GM19043 (cell line): ENCODE results near the gene SLC25A40.
"Not testable (repeated sequence)": the region's sequence is repeated elsewhere in the genome, so short reads cannot be mapped to it uniquely, and the experiment has no call there.

Source experiments
- ATAC-seq: cut with Tn5 transposase; IDR thresholded peaks from one replicate; pipeline ENCODE4 v1.9.1; 2021; ENCODE audit warnings: low read depth; ENCODE audit not compliant: unreplicated experiment

Gene SLC25A40

GRCh38 chr7:87872346-87872745, 3.8 kb downstream of the SLC25A40 start:
- ATAC-seq = no peak

DNA sequence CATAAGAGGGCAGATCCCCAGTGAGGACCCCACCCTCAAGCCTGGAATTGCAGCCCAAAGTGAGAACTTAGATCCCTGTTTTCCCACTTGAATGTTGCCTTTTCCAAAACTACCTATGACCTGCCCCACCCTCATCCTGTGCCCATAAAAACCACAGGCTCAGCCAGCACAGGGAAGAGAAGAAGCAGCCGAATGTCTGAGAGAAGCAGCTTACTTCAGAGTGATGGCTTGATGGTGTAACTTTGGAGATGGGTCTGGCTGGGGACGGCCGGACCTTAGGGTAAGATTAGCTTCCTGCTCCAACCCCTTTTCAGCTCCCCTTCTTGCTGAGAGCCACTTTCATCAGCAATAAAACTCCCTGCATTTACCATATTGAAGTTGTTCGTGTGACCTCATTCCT, 5.7 kb downstream of the SLC25A40 start:
- ATAC-seq = no peak

DNA sequence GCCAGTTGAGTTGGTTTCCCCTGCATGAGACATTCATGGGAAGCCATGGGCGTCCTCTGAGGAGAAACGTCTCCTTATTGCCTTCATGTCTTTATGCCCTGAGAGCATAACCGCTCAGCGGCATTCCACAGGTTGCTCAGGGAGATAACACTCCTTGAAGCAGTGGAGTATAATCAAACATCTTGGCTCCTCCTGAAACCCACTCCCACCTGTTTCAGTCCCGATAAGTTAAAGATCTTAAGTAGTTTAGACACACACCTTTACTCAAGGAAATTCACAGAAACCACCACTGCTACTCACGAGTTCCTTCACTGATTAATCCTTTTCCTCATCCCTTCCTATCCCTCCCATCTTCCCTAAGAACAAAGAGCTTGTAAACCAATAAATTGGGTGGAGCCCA, 9.6 kb downstream of the SLC25A40 start:
- ATAC-seq = not testable (repeated sequence)

- no peak for ATAC-seq
Observed at GRCh38 chr7:87866089-87866488, 10.1 kb downstream of the SLC25A40 start.

GRCh38 chr7:87858417-87859100, 17.6 kb downstream of the SLC25A40 start:
- no peak for ATAC-seq

DNA sequence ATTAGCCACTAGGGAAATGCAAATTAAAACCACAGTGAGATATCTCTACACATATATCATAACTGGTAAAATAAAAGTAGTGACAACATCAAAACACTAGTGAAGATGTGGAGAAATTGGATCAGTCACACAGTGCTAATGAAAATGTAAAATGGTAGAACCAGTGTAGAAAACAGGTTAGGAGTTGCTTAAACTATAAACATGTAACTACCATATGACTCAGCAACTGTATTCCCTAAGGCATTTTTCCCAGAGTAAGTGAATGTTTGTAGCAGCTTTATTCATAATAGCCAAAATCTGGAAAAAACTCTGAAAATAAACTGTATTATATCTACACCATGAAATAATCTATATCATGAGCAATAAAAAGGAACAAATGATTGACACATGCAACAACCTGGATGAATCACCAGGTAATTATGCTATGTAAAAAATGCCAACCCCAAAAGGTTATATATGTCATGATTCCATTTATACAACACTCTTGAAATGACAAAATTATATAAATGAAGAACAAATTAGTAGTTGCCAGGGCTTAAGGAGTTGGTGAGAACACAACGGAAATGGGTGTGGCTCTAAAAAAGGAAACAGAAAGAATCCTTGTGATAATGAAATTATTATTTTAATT, 22.8 kb downstream of the SLC25A40 start:
- ATAC-seq = no peak

DNA sequence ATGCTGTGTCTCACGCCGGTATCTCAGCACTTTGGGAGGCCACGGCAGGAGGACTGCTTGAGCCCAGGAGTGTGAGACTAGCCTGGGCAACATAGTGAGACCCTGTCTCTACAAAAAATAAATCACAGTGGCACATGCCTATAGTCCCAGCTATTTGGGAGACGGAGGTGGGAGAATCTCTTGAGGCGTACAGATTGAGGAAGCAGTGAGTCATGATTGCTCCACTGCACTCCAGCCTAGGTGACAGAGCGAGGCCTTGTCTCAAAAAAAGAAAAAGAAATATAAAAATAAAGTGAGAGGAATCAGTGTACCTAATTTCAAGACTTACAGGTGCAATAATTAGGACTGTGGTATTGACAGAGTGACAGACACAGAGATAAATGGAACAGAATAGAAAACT, 23.9 kb downstream of the SLC25A40 start:
- no peak for ATAC-seq

DNA sequence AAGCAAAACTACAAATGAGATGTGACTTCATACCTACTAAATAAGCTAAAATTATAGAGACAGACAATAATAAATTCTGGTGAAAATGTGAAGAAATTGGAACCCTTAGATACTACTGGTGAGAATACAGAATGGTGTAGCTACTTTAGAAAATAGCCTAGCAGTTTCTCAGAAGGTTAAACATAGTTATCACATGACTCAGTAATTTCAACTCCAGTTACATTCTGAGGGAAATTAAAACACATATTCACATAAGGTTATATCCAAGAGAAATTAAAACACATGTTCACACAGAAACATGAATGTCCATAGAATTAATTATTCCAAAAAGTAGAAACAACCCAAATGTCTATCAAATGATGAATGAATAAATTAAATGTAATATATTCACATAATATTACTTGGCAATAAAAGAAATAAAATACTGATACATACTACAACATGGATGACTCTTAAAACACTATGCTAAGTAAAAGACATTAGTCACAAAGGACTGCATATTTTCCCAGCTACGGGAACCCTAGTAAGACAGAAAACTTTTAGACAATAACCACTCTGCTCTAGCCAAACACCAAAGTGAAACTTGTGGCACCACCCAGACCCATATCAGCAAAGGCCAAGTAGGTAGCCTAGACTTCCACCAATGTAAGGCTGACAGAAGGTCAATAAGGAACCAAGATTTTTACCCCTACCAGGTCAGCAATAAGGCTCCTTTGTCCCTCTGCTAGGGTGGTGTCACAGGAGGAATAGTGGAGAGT, 25.1 kb downstream of the SLC25A40 start:
- no peak for ATAC-seq

GRCh38 chr7:87837597-87837996, 38.6 kb downstream of the SLC25A40 start:
- ATAC-seq = no peak

- no peak for ATAC-seq
Observed at GRCh38 chr7:87833130-87833529, 43.0 kb downstream of the SLC25A40 start.

DNA sequence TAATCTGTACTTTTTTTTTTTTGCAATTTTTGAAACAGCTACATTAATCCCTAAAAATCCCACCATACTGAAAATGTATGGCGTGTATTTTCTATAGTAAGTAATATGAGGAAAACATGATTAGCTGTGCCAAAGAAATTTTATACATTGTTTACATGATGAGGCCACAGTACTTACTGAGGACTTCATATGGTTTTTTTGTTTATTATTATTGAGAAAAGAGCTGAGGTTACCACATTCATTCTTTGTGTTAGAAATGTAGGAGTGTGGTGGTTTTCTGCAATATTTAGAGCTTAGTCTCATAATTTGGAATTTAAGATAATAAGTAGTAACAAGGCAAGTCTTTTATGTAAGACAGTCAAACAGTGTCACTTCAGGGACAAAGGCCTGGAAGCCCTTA, 45.1 kb downstream of the SLC25A40 start:
- ATAC-seq = no peak

DNA sequence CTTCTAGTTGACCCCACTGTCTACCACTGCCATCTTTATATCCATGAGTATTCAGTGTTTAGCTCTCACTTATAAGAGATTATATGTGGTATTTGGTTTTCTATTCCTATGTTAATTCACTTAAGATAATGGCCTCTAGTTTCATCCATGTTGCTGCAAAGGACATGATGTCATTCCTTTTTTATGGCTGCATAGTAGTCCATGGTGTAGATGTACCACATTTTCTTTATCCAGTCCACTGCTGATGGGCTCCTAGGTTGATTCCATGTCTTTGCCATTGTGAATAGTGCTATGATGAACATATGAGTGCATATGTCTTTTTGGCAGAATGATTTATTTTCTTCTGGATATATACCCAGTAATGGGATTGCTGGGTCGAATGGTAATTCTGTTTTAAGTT, 47.8 kb downstream of the SLC25A40 start:
- not testable (repeated sequence) for ATAC-seq

DNA sequence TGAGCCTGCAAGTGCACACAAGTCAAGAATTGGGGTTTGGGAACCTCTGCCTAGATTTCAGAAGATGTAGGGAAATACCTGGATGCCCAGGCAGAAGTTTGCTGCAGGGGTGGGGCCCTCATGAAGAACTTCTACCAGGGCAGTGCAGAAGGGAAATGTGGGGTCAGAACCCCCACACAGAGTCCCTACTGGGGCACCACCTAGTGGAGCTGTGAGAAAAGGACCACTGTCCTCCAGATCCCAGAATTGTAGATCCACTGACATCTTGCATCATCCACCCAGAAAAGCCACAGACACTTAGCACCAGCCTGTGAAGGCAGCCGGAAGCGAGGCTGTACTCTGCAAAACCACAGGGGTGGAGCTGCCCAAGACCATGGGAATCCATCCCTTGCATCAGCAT, 50.8 kb downstream of the SLC25A40 start:
- ATAC-seq = not testable (repeated sequence)

DNA sequence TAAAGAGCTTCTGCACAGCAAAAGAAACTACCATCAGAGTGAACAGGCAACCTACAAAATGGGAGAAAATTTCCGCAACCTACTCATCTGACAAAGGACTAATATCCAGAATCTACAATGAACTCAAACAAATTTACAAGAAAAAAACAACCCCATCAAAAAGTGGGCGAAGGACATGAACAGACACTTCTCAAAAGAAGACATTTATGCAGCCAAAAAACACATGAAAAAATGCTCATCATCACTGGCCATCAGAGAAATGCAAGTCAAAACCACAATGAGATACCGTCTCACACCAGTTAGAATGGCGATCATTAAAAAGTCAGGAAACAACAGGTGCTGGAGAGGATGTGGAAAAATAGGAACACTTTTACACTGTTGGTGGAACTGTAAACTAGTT, 54.1 kb downstream of the SLC25A40 start:
- not testable (repeated sequence) for ATAC-seq

DNA sequence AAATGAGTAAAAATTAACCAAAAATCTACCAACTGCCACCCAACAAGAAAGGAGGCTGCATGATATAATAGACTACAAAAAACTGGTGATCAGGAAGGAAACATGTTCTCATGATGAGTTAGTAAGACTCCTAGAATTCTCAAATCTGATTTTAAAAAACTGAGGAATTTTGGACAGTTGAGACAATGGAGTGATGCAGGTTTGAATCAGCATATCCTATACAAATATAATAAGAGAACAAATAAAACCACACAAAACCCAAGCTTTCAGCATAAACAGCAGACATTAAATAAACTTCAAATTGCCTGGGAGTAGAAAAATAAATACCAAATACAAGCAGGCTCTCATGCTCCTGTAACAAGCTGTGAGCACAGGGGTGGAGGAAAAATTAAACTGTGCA, 57.8 kb downstream of the SLC25A40 start:
- ATAC-seq = no peak

GRCh38 chr7:87816389-87816788, 59.8 kb downstream of the SLC25A40 start:
- no peak for ATAC-seq

DNA sequence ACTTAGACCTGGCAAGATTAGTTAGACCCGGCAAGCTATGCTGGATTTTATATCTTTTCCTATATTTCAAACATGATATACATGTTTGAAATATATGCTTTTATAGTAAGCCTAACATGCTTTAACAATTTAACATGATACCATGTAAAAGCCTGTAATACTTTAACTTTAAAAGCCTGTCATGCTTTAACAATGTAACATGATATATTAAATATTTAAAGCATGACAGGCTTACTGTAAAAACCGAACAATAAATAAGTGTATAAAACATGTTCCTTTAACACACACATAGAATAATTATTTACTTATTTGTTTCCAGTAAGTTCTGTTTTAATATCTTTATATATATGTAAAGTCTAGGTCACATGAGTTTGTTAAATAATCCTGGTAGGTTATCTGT, 65.4 kb downstream of the SLC25A40 start:
- no peak for ATAC-seq

- ATAC-seq = no peak
Observed at GRCh38 chr7:87810130-87810529, 66.0 kb downstream of the SLC25A40 start.

DNA sequence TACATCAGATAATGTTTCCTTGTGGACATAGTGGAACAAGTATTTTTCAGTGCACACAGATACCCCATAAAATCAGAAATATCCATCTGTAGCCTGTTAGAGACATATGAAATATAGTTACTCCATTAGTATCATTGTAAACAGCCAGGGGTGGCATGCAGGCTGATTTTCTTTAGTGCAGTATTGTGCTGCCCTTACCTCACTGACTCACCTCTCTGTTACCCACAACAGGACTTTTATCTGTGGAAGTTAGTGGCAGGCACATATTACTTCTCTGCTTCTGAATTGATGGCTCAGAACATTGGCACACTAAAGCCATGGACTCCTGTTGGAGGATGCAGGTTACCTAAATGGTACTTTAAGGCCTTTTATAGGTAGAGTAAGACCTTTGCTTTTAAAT, 70.0 kb downstream of the SLC25A40 start:
- ATAC-seq = no peak

- peak; percentile 95 for ATAC-seq
Observed at GRCh38 chr7:87797798-87798403, 78.3 kb downstream of the SLC25A40 start.

DNA sequence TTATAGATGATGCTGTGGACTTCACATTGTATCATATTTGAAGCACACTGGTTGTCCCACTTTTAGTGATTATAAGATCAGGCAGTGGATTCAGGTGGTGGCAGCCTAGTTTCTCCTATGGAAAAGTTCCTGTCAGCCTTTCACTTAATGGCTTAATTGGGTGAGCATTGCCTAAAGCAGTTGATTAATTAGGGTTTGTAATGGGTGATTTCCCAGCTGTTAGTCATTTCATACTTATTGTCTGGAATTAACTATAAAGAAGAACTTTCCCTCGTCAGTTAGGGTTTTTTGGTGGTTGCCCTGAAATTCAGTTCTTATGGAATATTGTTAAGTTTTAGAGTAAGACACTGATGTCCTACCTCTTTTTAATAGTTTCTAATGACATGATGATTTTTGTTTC, 78.8 kb downstream of the SLC25A40 start:
- ATAC-seq = no peak
